ENCODE data around the gene PHKB.
"Not testable (repeated sequence)": the region's sequence is repeated elsewhere in the genome, so short reads cannot be mapped to it uniquely, and the experiment has no call there.

PHKB gene

GRCh38 chr16:47626246-47626645, 165.1 kb downstream of the PHKB start:
- no peak for DNase-seq (ENCODE audit: low read depth)

- no peak for DNase-seq (ENCODE audit: low read depth)
These were observed 166.0 kb downstream of the PHKB start for GRCh38 chr16:47627085-47627639.

GRCh38 chr16:47627721-47628120, 166.6 kb downstream of the PHKB start:
- DNase-seq (ENCODE audit: low read depth): no peak

- DNase-seq (ENCODE audit: low read depth): no peak
These were observed 170.0 kb downstream of the PHKB start for GRCh38 chr16:47631131-47631530.

- DNase-seq (ENCODE audit: low read depth): no peak
These were observed 173.0 kb downstream of the PHKB start for GRCh38 chr16:47634126-47634525.

- DNase-seq (ENCODE audit: low read depth): no peak
These were observed 173.6 kb downstream of the PHKB start for GRCh38 chr16:47634727-47635126.

- no peak for DNase-seq (ENCODE audit: low read depth)
These were observed 175.5 kb downstream of the PHKB start for GRCh38 chr16:47636501-47637099.

GRCh38 chr16:47638175-47638574, 177.0 kb downstream of the PHKB start:
- DNase-seq (ENCODE audit: low read depth): no peak

GRCh38 chr16:47640661-47641060, 179.5 kb downstream of the PHKB start:
- DNase-seq (ENCODE audit: low read depth): no peak

- DNase-seq (ENCODE audit: low read depth): no peak
These were observed 182.3 kb downstream of the PHKB start for GRCh38 chr16:47643323-47644000.

- DNase-seq (ENCODE audit: low read depth): peak; percentile 32
These were observed 183.0 kb downstream of the PHKB start for GRCh38 chr16:47644166-47644565.

GRCh38 chr16:47644661-47645060, 183.5 kb downstream of the PHKB start:
- DNase-seq (ENCODE audit: low read depth): no peak

- DNase-seq (ENCODE audit: low read depth): no peak
These were observed 185.8 kb downstream of the PHKB start for GRCh38 chr16:47646914-47647313.

- DNase-seq (ENCODE audit: low read depth): no peak
These were observed 195.9 kb downstream of the PHKB start for GRCh38 chr16:47657032-47657431.

- DNase-seq (ENCODE audit: low read depth): no peak
These were observed 196.8 kb downstream of the PHKB start for GRCh38 chr16:47657977-47658376.

- DNase-seq (ENCODE audit: low read depth): no peak
These were observed 199.4 kb downstream of the PHKB start for GRCh38 chr16:47660540-47660939.

- no peak for DNase-seq (ENCODE audit: low read depth)
These were observed 203.7 kb downstream of the PHKB start for GRCh38 chr16:47664653-47665325.

GRCh38 chr16:47666434-47666833, 205.3 kb downstream of the PHKB start:
- no peak for DNase-seq (ENCODE audit: low read depth)

GRCh38 chr16:47667956-47668355, 206.8 kb downstream of the PHKB start:
- no peak for DNase-seq (ENCODE audit: low read depth)

GRCh38 chr16:47672475-47672874, 211.3 kb downstream of the PHKB start:
- DNase-seq (ENCODE audit: low read depth): no peak

GRCh38 chr16:47676635-47677177, 215.6 kb downstream of the PHKB start:
- no peak for DNase-seq (ENCODE audit: low read depth)

- not testable (repeated sequence) for DNase-seq (ENCODE audit: low read depth)
These were observed 220.4 kb downstream of the PHKB start for GRCh38 chr16:47681571-47681970.

- DNase-seq (ENCODE audit: low read depth): no peak
These were observed 226.6 kb downstream of the PHKB start for GRCh38 chr16:47687694-47688093.
